GM21447 (cell line): ENCODE data around the gene ZCCHC3.
"Not testable (repeated sequence)": the region's sequence is repeated elsewhere in the genome, so short reads cannot be mapped to it uniquely, and the experiment has no call there.

Experiments used
- ATAC-seq: cut with Tn5 transposase; IDR thresholded peaks from one replicate; pipeline ENCODE4 v1.9.1; 2021; ENCODE audit not compliant: unreplicated experiment

ZCCHC3 gene

DNA sequence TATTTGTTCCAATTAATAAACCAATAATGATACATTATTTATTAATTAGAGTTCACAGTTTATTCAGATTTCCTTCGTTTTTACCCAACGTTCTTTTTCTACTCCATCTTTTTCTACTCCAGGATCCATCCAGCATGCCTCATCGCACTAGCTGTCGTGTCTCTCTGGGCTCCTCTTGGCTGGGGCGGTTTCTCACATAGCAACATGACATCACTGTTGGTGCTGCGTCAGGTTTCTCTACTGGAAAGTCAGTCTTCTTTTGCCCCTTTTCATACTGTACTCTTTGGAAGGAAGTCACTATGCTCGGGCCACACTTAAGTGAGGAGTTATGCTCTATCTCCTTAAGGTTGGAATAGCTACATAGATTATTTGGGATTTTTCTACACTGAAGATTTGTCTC, 14.2 kb downstream of the ZCCHC3 start:
- ATAC-seq: no peak

DNA sequence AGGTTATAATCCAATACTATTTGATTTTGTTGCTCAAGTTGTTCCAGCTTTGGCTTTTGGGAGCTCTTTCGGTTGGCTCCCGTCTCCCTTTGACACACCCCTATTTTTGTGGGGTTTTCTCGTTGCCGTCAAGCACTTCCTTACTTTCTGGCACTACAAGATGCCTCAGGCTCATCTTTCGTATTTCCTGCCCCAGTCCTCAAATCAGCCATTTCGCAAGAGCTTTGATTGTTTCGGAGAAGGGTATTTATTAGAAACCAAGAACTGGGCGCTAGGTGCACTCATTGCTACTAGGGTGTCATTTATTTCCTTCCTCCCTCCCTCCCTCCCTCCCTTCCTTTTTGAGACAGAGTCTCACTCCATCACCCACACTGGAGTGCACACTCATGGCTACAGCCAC, 14.7 kb downstream of the ZCCHC3 start:
- ATAC-seq: no peak

DNA sequence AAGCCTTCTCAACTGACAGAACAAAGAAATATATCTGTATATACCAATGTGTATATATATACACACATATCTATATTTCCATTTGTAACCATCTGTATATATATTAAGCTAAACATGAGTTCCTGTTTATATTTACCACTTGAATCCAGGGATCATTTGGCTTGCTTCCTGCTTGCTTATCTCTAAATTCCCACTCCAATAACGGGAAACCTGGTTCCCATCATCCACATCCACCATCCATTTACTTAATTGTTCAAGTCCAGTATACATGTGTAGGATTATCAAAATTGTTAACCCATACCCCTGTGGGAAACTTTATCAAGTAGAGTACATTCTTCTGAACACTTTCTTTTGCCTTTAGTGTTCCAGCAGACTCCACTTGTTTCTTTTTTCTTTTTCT, 15.5 kb downstream of the ZCCHC3 start:
- no peak for ATAC-seq

DNA sequence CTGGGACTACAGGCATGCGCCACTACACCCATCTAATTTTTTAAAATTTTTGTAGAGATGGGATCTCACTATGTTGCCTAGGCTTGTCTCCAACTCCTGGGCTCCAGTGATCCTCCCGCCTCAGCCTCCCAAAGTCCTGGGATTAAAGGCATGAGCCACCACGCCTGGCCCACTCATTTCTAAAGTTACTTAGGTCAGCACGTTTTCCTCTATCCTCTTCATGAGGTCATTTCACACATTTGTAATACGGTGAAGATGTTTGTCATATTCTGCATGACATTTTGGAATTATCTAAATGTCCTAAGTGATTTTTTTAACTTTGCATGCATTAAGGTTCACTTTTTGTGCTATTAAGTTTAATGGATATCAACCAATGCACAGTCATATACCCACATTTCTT, 16.0 kb downstream of the ZCCHC3 start:
- no peak for ATAC-seq

DNA sequence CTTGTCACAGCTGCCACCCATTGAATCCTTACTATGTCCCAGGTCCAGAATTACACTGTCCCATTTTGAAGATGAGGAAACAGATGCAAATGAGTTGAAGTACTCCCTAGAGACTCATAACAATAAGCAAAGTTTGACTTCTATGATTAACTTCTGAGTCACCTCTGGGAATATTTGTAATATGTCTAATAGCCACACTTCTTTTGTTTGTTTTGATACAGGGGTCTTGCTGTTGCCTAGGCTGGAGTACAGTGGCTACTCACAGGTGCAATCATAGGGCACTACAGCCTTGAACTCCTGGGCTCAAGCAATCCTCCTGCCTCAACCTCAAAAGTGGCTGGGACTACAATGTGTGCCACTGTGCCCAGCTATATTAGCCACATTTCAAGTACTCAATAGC, 16.6 kb downstream of the ZCCHC3 start:
- ATAC-seq: no peak

DNA sequence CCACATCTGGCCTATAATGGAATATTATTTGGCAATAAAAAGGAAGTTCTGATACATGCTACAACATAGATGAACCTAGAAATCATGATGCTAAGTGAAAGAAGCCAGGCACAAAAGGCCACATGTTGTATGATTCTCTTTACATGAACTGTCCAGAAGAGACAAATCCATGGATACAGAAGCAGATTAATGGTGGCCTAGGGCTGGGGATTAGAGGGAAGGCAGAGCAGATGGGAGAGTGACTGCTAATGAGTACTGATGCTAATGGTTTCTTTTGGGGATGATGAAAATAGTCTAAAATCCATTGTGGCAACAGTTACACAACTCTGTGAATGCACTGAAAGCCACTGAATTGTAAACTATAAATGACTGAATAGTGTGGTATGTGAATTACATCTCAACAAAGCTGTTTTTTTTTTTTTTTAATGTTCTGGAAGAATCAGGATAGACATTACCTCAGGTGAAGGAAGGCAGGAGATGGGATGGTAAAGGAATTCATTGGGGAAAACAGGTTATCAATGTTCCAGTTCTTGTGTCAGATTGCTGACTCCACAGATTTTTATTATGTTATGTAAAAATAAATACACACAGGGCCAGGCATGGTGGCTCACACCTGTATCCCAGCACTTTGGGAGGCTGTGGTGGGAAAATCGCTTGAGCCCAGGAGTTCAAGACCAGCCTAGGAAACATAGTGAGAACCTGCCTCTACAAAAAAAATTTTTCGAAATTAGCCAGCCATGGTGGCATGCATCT, 19.1 kb downstream of the ZCCHC3 start:
- ATAC-seq: no peak

DNA sequence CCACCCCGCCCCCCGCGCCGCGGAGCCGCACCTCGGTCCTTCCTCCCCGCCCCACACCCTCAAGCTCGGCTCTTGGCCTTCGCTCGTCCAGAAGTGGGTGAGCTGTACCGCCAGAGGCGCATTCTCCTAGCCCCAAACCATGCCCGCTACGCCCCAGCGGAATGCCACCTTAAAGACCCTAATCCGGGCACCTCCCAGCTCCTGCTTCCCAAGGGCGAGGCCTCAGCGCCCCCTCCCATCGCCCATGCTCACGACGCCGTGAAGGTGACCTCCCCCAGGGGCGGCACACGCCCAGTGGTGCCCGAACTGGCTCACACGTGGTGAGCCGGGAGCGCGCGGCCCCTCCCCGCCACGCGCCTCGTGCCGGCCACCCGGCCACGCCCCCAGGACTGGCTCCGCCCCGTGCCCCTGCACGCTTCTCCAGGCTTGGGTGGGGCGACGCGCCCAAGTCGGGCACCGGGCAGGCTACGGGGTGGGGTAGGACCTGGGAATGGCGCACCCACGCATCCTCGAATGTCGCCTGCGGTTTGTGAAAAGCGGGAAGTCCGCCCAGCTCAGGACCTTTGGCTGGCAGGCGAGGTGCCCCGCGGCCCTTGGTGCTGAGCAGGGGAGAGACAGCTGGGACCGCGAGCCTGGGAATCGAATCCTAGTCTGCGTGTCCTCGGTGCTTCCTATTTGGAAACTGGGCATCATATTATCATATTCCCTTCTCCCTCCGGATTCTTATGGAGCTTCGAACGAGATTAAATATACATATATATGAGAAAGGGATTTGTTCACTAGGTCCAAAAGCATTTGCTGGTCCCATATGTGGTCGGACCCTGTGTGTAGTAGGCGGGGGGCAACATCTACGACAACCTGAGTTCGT, 27.0 kb downstream of the ZCCHC3 start:
- ATAC-seq: peak; percentile 44

DNA sequence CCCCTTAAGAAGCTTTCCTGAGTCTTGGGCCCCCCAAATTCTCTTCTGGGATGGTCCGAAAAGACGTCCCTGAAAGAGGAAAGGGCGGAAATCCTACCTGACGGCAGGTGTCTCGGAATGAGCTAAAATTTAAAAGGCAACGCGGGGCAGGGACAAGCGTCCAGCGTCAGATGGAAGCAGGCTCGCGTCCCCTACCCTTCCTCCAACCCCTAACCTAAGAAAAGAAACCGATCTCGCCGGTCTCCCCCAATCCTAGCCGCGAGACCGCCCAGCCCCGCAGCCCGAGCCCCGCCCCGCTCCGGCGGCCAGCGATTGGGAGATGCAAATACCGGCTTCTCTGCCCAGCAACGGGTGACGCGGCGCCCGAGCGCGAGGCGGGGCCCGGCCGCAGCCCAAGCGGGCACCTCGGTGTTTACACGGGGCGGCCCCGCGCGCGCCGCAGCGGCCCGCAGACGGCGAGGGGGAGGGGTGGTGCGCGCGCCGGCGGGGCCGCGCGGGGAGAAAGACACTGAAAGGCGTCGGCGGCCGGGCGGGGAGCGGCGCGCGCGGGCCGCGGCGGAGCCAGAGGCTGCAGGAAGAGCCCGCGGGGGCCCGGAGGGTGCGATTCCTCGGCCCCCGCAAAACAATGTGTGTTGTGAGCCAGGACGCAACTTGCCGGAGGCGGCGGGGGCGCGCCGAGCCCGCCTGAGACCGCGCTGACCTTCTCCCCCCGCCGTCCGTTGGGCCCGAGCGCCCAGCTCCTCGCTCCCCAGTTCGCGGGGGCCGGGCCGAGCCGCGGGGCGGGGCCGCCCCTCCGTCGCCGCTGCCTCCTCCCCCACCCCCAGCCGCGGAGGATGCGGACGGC, 27.9 kb downstream of the ZCCHC3 start, which contains the start of gene SOX12:
SOX12 (plus strand) TSS at position 508 of the 844 bp plus-strand sequence. CDS start 373 bp downstream, outside the sequence.
- peak; percentile 68 for ATAC-seq

DNA sequence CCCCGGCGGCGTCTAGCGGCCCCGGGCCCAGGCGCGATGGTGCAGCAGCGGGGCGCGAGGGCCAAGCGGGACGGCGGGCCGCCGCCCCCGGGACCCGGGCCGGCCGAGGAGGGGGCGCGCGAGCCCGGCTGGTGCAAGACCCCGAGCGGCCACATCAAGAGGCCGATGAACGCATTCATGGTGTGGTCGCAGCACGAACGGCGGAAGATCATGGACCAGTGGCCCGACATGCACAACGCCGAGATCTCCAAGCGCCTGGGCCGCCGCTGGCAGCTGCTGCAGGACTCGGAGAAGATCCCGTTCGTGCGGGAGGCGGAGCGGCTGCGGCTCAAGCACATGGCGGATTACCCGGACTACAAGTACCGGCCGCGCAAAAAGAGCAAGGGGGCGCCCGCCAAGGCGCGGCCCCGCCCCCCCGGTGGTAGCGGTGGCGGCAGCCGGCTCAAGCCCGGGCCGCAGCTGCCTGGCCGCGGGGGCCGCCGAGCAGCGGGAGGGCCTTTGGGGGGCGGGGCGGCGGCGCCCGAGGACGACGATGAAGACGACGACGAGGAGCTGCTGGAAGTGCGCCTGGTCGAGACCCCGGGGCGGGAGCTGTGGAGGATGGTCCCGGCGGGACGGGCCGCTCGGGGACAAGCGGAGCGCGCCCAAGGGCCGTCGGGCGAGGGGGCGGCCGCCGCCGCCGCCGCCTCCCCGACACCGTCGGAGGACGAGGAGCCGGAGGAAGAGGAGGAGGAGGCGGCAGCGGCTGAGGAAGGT, 28.7 kb downstream of the ZCCHC3 start:
- peak; percentile 7 for ATAC-seq

DNA sequence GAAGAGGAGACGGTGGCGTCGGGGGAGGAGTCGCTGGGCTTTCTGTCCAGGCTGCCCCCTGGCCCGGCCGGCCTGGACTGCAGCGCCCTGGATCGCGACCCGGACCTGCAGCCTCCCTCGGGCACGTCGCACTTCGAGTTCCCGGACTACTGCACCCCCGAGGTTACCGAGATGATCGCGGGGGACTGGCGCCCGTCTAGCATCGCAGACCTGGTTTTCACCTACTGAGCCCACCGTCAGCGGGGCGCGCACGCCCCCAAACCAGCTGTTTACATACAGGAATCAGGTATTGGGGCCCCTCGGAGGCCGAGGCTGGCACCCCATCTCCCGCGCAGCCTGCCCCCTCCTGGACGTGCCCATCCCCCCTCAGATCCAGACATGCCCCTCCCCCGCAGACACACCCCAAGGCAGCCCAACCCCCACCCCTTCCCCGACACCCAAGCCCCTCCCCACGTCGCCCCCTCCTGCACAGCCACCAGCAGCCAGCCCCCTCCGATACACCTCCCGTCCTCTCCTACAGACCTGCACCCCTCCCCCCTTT, 29.3 kb downstream of the ZCCHC3 start:
- ATAC-seq: no peak

DNA sequence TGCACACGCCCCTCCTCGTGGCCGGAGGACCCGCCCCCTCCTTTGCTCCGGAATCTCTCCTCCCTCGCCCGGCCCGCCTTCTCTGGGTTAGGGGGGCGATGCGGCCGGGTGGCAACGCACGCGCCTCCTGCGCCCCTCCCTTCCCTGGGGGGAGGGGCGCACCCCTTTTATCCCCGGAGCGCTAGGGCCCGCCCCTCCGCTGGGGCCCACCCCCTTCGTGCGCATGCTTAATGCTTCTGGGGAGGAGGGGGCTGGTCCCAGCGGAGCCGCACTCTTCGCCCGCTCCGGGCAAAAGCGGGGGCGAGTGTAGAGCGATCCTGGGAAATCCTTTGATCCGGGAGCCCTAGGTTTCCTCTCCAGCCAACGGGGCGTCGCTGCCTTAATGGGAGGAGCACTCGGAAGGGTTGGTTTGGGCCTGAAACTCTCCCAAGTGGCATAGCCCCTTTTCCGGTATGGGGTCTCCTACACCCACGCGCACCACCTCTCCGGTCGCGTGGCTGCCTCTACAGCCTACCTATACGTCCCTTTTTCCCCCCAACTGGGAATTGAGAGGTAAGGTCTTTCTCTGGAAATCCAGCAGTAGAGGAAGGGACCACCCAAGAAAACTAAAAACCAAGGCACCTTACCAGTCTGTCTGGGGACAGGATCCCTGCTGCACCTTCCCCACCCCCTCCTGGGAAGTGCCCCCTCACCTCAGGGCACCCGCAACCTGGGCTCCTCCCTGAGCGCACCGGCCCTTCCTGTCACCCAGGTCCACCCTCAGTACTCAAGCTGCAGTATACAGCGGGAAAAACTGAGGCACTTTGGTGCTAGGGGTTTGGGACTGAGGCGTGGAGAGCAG, 30.0 kb downstream of the ZCCHC3 start:
- ATAC-seq: no peak

DNA sequence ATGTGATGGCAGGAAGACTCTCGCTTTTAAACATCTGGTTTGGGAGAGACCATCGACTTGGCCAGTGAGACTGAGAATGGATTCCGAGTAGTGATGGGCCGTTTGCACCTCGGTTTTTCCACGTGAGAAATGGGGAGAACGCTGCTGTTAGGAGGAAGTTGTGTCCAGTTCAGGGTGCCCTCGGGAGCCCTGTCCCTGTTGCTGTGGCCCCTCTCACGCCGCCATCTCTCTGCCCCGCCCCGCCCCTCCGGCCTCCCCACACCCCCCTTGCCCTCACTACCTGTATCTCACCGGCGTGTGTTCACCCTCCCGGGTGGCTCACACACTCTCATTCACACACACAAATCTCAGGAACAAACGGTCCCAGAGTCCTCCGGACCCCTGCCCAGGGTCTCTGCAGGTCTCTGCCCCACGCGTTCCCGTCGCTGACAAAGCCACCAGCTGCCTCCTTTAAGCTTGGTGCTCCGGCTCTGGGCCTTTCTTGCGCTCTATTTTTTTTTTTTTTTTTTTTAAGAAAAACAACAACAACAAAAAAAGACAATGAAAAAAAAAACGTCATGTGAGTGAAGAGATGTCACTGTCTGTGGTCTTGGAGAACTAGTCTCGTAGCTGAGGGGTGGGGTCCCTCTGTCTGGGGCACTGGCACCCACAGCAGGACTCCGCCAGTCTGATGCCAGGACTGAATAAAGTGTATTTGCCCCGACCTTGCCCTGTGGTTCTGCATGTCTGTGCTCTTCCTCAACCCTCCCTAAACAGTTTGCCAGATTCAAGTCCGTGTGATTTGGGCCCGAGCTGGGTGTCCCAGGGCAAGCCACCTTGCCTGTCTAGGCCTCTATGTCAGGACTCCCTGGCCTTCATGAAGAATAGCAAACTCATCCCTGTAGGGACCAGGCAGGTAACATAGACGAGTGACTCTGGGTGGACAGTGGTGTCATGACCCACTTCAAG, 30.9 kb downstream of the ZCCHC3 start:
- ATAC-seq: no peak

DNA sequence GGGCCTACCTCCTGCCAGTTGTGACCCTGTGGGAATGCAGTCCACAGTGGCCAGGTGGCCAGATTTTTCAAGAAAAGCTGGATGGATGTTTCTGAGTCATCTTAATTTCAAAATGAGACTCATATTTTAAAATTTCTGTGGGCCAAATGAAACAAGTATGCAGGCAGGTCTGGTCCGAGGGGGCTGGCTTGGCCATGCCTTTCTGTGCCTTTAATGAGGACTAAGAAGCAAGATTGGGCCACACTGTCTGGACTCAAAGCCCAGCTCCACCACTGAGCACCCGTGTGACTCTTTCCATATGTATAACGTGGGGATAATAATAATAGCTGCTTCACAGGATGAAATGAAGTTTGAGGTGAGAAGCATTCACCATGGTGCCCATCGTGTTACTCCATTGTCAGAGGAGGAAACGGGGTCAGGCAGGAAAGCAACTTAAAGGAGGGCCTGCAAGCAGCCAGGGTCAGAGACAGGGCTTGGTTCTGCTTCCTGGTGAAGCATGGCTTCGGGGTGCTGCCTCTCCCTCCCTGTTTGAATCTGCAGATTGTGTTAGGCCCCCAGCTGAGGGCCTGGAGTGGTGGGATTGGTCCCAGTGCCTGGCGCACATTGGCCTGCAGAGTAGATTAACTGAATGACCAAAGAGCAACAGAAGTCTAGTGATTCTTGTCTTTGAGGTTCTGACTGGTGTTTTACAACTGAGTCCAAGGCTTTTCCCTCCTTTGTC, 31.8 kb downstream of the ZCCHC3 start:
- ATAC-seq: no peak

DNA sequence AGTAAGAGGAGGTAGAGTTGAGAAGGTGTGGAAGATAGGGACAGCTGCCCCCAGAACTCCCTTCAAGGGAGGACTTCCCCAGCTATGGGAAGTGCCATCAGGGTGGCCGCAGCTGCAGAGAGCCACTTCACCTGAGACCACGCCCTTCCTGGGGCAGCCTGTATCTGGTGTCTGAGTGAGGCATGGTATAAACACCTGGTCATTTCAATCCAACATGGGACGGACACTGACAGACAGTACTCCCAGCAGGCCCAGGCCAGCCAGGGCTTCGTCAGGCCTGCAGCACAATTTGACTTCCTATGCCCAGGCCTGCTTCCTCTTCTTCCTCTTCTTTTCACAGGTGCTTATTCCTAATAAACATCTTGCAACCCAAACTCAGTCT, 32.5 kb downstream of the ZCCHC3 start:
- no peak for ATAC-seq

DNA sequence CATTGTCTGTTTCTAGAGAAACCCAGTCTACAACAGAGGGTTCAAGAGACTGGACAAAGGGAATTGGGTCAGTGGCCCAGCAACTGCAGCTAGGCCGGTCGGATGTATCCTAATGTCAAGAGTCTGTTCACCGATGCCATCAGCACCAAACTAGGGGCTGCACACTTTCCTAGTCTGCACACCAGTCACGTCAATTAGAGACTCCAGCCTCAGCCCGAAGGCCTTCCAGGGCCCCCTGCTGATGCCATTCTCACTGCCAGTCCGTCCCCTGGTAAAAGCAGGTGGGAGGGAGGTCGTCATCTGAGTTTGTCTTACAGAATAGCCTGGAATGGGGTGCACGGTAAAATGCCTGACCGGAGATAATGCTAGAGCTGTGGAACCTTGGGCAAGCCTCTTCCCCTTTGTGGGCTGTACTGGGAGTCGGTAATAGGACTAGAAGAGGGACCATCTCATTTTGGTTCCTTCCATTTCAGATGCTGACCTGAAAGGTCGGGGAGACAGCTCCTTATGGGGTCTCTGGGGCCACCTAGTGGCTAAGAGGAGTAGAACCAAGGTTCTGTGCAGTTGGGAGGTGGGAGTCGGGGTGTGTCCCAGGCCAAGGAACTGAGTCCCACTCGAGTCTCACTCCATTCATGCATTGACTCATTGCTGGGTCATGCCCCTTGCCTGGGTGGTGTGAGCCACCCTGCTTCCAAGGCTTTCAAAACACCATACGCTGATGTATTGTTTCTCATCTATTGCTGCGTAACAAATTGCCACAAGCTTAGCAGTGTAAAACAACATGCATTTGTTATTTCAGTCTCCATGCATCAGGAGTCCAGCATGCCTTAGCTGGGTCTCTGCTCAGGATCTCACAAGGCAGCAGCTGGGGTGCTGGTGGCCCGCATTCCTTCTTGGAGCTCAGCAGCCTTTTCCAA, 33.1 kb downstream of the ZCCHC3 start:
- ATAC-seq: no peak

DNA sequence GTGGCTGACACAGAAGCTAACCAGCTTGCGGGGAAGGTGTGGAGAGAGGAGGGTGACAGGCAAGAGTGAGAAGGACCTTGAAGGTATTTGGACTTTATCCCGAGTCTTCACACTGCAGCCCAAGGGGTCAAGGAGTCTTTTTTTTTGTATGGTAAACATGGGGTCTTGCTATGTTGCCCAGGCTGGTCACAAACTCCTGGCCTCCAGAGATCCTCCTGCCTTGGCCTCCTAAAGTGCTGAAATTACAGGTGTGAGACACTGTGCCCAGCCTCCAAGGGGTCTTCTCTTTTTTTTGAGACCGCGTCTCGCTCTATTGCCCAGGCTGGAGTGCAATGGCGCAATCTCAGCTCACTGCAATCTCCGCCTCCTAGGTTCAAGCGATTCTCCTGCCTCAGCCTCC, 37.2 kb downstream of the ZCCHC3 start:
- ATAC-seq: no peak

DNA sequence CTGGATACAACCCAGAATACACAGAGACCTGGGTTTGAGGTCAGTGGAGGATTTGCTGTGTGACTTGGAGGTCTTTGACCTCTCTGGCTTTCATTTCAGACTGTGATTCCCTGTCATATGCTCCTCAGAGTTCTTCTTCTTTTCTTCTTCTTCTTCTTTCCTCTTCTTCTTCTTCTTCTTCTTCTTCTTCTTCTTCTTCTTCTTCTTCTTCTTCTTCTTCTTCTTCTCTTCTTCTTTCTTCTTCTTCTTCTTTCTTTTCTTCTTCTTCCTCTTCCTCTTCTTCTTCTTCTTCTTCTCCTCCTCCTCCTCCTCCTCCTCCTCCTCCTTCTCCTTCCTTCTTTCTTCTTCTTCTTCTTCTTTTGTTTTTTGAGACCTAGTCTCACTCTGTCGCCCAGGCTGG, 38.7 kb downstream of the ZCCHC3 start:
- not testable (repeated sequence) for ATAC-seq
